Middle frontal gyrus (tissue), 1 donor: ENCODE data around the gene BBX.

ENCODE experiments used
- DNase-seq: peaks from one replicate; pipeline ENCODE4 v3.0.0-alpha.2; 2015; ENCODE audit warnings: low spot score; ENCODE audit errors: extremely low spot score

The BBX gene

DNA sequence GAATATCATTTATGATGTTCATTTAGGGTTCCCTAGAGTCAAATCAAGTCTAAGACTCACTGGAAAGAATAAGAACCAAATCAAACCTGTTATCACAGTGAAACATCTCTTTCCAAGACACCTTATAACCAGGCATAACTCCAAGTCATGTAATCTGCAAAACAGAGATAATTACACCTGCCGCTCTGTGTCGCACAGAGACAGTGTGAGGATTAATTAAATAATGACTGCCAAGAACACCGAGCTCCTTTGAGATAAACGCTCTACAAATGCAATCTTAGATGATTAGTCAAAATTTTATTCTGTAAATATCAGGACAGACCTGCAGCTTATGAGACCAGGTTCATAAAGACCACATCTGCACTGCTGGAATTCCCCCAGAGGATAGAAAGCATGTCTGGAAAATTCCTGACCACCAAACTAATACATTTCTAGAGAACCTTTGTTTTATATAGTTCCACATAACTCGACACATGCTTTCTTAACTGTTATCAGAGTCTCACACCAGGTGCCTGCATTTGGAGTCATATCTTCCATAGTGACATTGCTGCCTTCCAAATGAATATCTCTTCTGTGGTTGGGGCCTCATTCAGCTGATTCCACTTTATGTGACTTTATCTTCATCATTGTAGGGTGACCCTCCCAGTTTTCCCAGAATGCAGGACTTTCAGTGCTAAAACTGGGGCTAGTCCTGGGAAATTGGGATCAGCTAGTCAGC is 315.3 kb downstream of the BBX start:
- no peak for DNase-seq

DNA sequence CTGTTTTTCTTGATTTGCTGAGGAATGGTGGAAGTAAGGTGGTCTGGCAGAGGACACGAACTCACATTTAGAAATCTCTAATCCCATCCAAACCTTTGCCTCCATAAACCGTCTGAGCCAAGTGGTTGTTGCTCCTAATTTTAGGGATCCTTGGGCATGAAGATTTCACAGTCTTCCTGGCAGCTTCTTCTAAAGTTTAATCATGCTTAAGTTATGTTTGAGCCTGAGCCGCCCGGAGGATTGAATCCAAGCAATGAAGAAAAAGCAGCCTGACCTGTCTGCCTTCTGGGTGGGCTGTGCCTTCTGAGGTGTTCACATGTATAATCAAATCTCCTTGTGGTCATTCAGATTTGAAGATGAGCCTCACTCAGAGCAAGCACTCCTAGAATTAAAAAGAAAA is 319.1 kb downstream of the BBX start:
- no peak for DNase-seq

DNA sequence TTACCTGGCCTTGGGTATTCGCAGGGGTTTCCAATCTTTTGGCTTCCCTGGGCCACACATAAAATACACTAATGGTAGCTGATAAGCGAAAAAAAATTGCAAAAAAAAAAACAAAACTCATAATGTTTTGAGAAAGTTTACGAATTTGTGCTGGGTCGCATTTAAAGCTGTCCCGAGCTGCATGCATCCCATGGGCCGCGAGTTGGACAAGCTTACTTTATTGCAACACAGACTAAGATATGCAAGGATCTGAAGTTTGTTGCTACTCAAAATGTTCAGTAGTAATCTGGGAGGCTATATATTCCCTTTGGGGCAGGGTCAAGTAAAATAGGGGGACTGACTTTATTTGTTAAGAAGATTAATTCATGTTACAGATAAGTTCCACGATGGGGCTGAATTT is 320.2 kb downstream of the BBX start:
- DNase-seq: no peak

- no peak for DNase-seq
Measured at GRCh38 chr3:107845380-107846278, 322.9 kb downstream of the BBX start.

- DNase-seq: peak; percentile 43
Measured at GRCh38 chr3:107846279-107846852, 323.6 kb downstream of the BBX start.

DNA sequence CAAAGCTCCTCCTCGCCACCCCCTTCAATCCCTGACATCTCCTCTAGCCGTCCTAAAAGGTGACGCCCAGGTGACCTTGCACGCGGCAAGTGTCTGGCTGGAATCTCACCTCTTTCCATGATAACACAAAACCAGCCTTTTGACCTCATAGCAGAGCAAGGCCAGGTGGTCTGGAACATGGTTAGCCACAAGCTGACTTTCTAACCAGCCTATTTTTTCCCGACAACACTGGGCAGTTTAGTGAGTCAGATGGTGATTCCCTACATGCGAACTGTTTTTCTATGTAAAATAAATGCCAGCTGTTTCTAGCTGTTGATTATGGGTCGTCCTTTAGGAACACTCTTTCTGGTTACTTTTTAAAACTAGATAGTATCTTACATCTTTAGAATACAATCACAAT is 325.0 kb downstream of the BBX start:
- no peak for DNase-seq

DNA sequence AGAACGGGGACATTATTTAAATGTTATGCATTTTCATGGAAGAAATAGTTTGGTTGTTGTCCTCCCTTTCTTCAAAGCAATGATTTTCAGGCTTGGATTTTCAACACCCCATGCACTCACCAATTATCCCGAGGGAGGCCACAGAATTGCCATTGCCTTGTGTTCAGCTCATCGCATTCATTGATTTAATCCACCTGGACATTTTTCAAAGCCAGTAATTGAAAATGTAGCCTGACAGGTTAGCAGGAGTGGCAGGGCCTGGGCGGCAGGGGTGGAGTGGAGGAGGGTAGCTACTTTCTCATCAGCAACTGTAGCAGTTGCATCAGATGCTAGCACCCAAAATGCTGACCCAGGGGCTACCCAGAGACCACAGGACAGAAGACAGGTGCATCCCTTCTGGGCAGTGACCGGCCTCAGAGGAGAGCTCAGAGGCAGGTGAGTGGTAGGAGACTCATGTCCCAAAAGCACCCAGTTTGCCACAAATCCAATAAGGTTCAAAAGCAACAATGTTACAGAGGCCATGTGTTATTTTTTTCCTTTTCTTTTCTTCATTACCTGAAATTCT is 325.7 kb downstream of the BBX start:
- DNase-seq: no peak

- no peak for DNase-seq
Measured at GRCh38 chr3:107850681-107851080, 327.9 kb downstream of the BBX start.

DNA sequence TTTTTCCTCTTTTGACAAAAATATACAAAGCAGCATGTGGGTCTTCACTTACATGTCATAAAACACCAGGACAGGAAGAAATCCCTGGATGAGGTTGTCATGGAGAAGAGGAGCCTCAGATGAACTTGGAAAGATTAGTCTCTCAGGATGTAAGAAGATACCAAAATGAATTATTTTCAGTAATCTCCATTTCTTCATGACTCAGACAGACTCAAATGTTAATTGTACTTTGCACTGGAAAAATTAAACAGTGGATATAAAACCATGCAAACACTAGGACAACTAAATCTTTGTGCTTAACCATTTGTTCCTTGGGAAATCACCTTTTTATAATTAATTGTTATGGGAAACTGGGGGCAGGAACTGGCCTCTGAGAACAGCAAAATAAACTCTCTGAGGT is 331.1 kb downstream of the BBX start:
- no peak for DNase-seq

GRCh38 chr3:107854733-107855132 is 332.0 kb downstream of the BBX start:
- DNase-seq: no peak

- DNase-seq: no peak
Measured at GRCh38 chr3:107855710-107856109, 332.9 kb downstream of the BBX start.

- DNase-seq: no peak
Measured at GRCh38 chr3:107857854-107858253, 335.1 kb downstream of the BBX start.

DNA sequence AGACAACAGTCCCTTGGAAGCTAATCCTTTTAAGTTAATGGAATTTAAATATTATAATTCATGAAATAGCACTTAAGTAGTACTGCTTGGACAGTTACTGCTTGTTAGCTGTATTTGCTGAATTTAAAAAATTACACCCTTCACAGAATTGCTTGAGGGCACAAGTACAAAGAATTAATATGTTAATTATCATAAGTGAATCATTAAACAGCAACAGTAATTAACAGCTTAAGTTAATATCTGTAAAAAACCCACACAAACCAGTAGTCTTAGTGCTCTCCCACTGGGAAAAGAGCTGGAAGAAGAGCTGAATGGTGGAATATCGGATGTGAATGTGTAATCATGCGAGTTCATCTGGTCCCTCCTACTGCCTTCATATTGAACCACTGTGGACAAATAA is 336.1 kb downstream of the BBX start:
- no peak for DNase-seq
